H9 (cell line): ENCODE measurements around the gene NEK11. TPM values are rescaled to one million over a fixed set of nuclear protein-coding genes. Genes with fewer than 3 reads are reported as not detected.

ENCODE experiments used
- DNase-seq: peaks from one replicate; pipeline ENCODE4 v3.0.0-alpha.2; 2017
- H2AFZ ChIP-seq: one replicate; pipeline ENCODE4 v1.6.1; 2013; ENCODE audit warnings: mild to moderate bottlenecking, low read length, control low read depth, moderate library complexity
- H2AK5ac ChIP-seq: 2 replicates; pipeline ENCODE4 v1.6.1; 2013; ENCODE audit warnings: low read length, control low read depth, mixed read lengths; ENCODE audit not compliant: insufficient read length
- H2BK120ac ChIP-seq: one replicate; pipeline ENCODE4 v1.6.1; 2013; ENCODE audit warnings: low read depth, mild to moderate bottlenecking, low read length, control low read depth, inconsistent platforms; ENCODE audit not compliant: poor library complexity, severe bottlenecking
- H2BK12ac ChIP-seq: 2 replicates; pipeline ENCODE4 v1.6.1; 2013; ENCODE audit warnings: low read length, control low read depth, mixed read lengths, low read depth; ENCODE audit not compliant: insufficient read length
- H2BK15ac ChIP-seq: 2 replicates; pipeline ENCODE4 v1.6.1; 2013; ENCODE audit warnings: low read depth, low read length, control low read depth
- H2BK20ac ChIP-seq: one replicate; pipeline ENCODE4 v1.6.1; 2013; ENCODE audit warnings: low read depth, mild to moderate bottlenecking, low read length, control low read depth, inconsistent platforms; ENCODE audit not compliant: poor library complexity, severe bottlenecking
- H2BK5ac ChIP-seq: 2 replicates; pipeline ENCODE4 v1.6.1; 2013; ENCODE audit warnings: low read length, control low read depth, mixed read lengths; ENCODE audit not compliant: insufficient read length
- H3K14ac ChIP-seq: 2 replicates; pipeline ENCODE4 v1.6.1; 2013; ENCODE audit warnings: low read length, control low read depth; ENCODE audit not compliant: insufficient read depth
- H3K18ac ChIP-seq: 2 replicates; pipeline ENCODE4 v1.6.1; 2013; ENCODE audit warnings: low read depth, mild to moderate bottlenecking, mixed read lengths, low read length, control low read depth; ENCODE audit not compliant: insufficient read length
- H3K23ac ChIP-seq: 2 replicates; pipeline ENCODE4 v1.6.1; 2013; ENCODE audit warnings: low read length, control low read depth, mixed read lengths, low read depth; ENCODE audit not compliant: insufficient read length
- H3K23me2 ChIP-seq: 2 replicates; pipeline ENCODE4 v1.6.1; 2013; ENCODE audit warnings: low read depth, mild to moderate bottlenecking, mixed read lengths, low read length, control low read depth; ENCODE audit not compliant: insufficient read length, poor library complexity, severe bottlenecking
- H3K27ac ChIP-seq: 2 replicates; pipeline ENCODE4 v1.5.1; 2013; ENCODE audit warnings: low read length, control low read depth, mixed read lengths, low read depth; ENCODE audit not compliant: insufficient read length
- H3K27me3 ChIP-seq: 2 replicates; pipeline ENCODE4 v1.6.1; 2013; ENCODE audit warnings: low read length, control low read depth, inconsistent platforms; ENCODE audit not compliant: insufficient read depth
- H3K4ac ChIP-seq: 2 replicates; pipeline ENCODE4 v1.6.1; 2013; ENCODE audit warnings: low read depth, mild to moderate bottlenecking, control low read depth, inconsistent platforms, low read length, moderate library complexity
- H3K4me1 ChIP-seq: 2 replicates; pipeline ENCODE4 v1.6.1; 2013; ENCODE audit warnings: low read length, control low read depth, inconsistent platforms; ENCODE audit not compliant: insufficient read depth
- H3K4me2 ChIP-seq: 2 replicates; pipeline ENCODE4 v1.6.1; 2013; ENCODE audit warnings: low read length, control low read depth, mixed read lengths; ENCODE audit not compliant: insufficient read length, insufficient read depth
- H3K56ac ChIP-seq: 2 replicates; pipeline ENCODE4 v1.6.1; 2013; ENCODE audit warnings: low read depth, mild to moderate bottlenecking, mixed read lengths, low read length, control low read depth; ENCODE audit not compliant: insufficient read length
- H3K79me1 ChIP-seq: 2 replicates; pipeline ENCODE4 v1.6.1; 2013; ENCODE audit warnings: low read depth, mild to moderate bottlenecking, moderate library complexity, low read length, control low read depth, inconsistent platforms; ENCODE audit not compliant: insufficient read depth, poor library complexity, severe bottlenecking
- H3K79me2 ChIP-seq: 2 replicates; pipeline ENCODE4 v1.6.1; 2013; ENCODE audit warnings: low read length, control low read depth, inconsistent platforms; ENCODE audit not compliant: insufficient read depth
- H3K9ac ChIP-seq: 2 replicates; pipeline ENCODE4 v1.6.1; 2013; ENCODE audit warnings: low read length, control low read depth, mixed read lengths; ENCODE audit not compliant: insufficient read length; ENCODE audit errors: extremely low read depth
- H3K9me3 ChIP-seq: one replicate; pipeline ENCODE4 v1.6.1; 2013; ENCODE audit warnings: low read depth, low read length, inconsistent platforms; ENCODE audit not compliant: control insufficient read depth
- H3T11ph ChIP-seq: one replicate; pipeline ENCODE4 v1.6.1; 2013; ENCODE audit warnings: mild to moderate bottlenecking, low read length, control low read depth, inconsistent platforms
- H4K20me1 ChIP-seq: one replicate; pipeline ENCODE4 v1.6.1; 2013; ENCODE audit not compliant: control insufficient read depth, insufficient read length, insufficient read depth
- H4K5ac ChIP-seq: 2 replicates; pipeline ENCODE4 v1.6.1; 2013; ENCODE audit warnings: low read depth, mild to moderate bottlenecking, mixed read lengths, low read length, control low read depth; ENCODE audit not compliant: insufficient read length
- H4K8ac ChIP-seq: replicated peaks from 2 replicates; pipeline ENCODE4 v1.6.1; 2013; ENCODE audit warnings: low read length, control low read depth, mixed read lengths, low read depth; ENCODE audit not compliant: insufficient read length
- H4K91ac ChIP-seq: 2 replicates; pipeline ENCODE4 v1.6.1; 2013; ENCODE audit warnings: low read depth, mild to moderate bottlenecking, moderate library complexity, mixed read lengths, low read length, control low read depth; ENCODE audit not compliant: insufficient read length
- H3K27ac Mint-ChIP-seq, 3 experiments: 2 replicates in 2 of 3; 3 replicates in 1 of 3; pipeline ENCODE4 v1.8.0; 2020 to 2021; ENCODE audit warnings: mixed read lengths in 3 of 3, mild to moderate bottlenecking in 1 of 3, moderate library complexity in 1 of 3
- H3K27me3 Mint-ChIP-seq: 2 replicates; pipeline ENCODE4 v1.8.0; 2021; ENCODE audit warnings: low read depth, mild to moderate bottlenecking, moderate library complexity, mixed read lengths
- H3K36me3 Mint-ChIP-seq, 3 experiments: 2 replicates in 2 of 3; 3 replicates in 1 of 3; pipeline ENCODE4 v1.8.0; 2020 to 2021; ENCODE audit warnings: low read depth in 3 of 3, mixed read lengths in 3 of 3; ENCODE audit not compliant: insufficient read depth in 1 of 3
- H3K4me1 Mint-ChIP-seq, 2 experiments: 2 replicates each; pipeline ENCODE4 v1.8.0; 2020; ENCODE audit warnings: mixed read lengths in 2 of 2
- H3K4me3 Mint-ChIP-seq, 2 experiments: 2 replicates in 1 of 2; 3 replicates in 1 of 2; pipeline ENCODE4 v1.8.0; 2020 to 2021; ENCODE audit warnings: mild to moderate bottlenecking in 2 of 2, mixed read lengths in 2 of 2, moderate library complexity in 1 of 2
- H3K9me3 Mint-ChIP-seq, 2 experiments: 2 replicates in 1 of 2; 3 replicates in 1 of 2; pipeline ENCODE4 v1.8.0; 2020; ENCODE audit warnings: mild to moderate bottlenecking in 2 of 2, mixed read lengths in 2 of 2, moderate library complexity in 1 of 2
- CTCF ChIP-seq: fragments of 200-600 bp; sonication (generic); conservative IDR thresholded peaks from 3 replicates; pipeline ENCODE4 v1.8.0; 2021; ENCODE audit warnings: antibody characterized with exemption, mild to moderate bottlenecking
- WGBS: extraction: QIAGEN DNeasy Blood & Tissue Kit; methylation state at CpG from one replicate; pipeline ENCODE4 v1.1.7; 2013; ENCODE audit warnings: missing lambda C conversion rate, low lambda C conversion rate, mixed read lengths; ENCODE audit not compliant: insufficient read length; ENCODE audit errors: extremely low coverage; 5-methylcytosine and 5-hydroxymethylcytosine counted together
- total RNA-seq: library from RNA; stranded (reverse); gene quantifications from 2 replicates; pipeline ENCODE4 v1.2.1, GENCODE V29; 2021

NEK11 gene
- total RNA-seq, 1 experiment from 2014 or later, result 2.5 TPM

- Histone ChIP-seq H3K23me2 (no peaks in the 10 kb centered on the region), H3K4ac (no peak overlapping the region), H2BK20ac (no peak overlapping the region), H3K4me2 (no peak overlapping the region), H4K91ac (no peak overlapping the region), H2BK15ac (no peak overlapping the region), H3K27me3 (no peaks in the 10 kb centered on the region), H2BK5ac (no peak overlapping the region), H3K79me1 (no peaks in the 10 kb centered on the region), H3K56ac (no peak overlapping the region), H3T11ph (no peak overlapping the region), H3K23ac (no peak overlapping the region), H3K14ac (no peak overlapping the region), H2AK5ac (no peak overlapping the region), H4K5ac (no peak overlapping the region), H4K8ac (no peak overlapping the region), H3K9ac (no peak overlapping the region), H3K79me2 (no peaks in the 10 kb centered on the region), H3K9me3 (no peaks in the 10 kb centered on the region), H4K20me1 (no peaks in the 10 kb centered on the region), H3K4me1 (peaks cover 3% of the 10 kb centered on the region; the same call in 1 of the 2 replicates), H3K18ac (no peak overlapping the region), H3K27ac (no peak overlapping the region), H2BK120ac (no peak overlapping the region), H2AFZ (no peak overlapping the region), H2BK12ac (no peak overlapping the region)
- DNase-seq, result no peak
- no peaks in the 10 kb centered on the region for H3K27me3 Mint-ChIP-seq
- H3K9me3 Mint-ChIP-seq, result no peaks in the 10 kb centered on the region; a peak in 1 of 5 replicates
- H3K27ac Mint-ChIP-seq, result no peak overlapping the region
- peaks cover 10 to 27% of the 10 kb centered on the region in 2 experiments for H3K4me1 Mint-ChIP-seq
- TF ChIP-seq CTCF, result no peak
- H3K4me3 Mint-ChIP-seq, result no peak overlapping the region
- WGBS, result no CpG with 5 or more reads among the region's 1 CpG
- no peaks in the 10 kb centered on the region for H3K36me3 Mint-ChIP-seq
These were observed 191.5 kb downstream of the NEK11 start for GRCh38 chr3:131218196-131218595.
